ENCODE measurements around the gene IFT57.

DNA sequence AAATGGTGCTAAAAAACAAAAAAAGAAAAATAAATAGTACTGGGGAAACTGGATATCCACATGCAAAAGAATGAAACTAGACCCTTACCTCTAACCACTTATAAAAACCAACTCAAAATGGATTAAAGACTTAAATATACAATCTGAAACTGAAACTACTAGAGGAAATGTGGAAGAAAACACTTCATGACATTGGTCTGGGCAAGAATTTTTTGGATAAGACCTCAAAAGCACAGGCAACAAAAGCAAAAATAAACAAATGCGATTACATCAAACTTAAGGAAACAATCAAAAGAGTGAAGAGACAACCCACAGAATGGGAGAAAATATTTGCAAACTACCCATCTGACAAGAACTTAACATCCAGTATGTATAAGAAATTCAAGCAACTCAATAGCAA, 6.4 kb downstream of the IFT57 start:
- TF ChIP-seq CEBPB (IDR thresholded peaks at IDR 0.05) (no peak), NFIC (IDR thresholded peaks at IDR 0.05) (no peak), REST (IDR thresholded peaks at IDR 0.05; ENCODE audit: low read depth) (no peak), TAF1 (IDR thresholded peaks at IDR 0.05; ENCODE audit: low read depth) (no peak), ZBTB7A (IDR thresholded peaks at IDR 0.05; ENCODE audit: low read depth) (no peak), FOXM1 (IDR thresholded peaks at IDR 0.05; ENCODE audit: borderline replicate concordance, low read depth) (no peak), RAD21 (IDR thresholded peaks at IDR 0.05; ENCODE audit: low read depth) (no peak), CREB1 (IDR thresholded peaks at IDR 0.05; ENCODE audit: low read depth) (no peak), EP300 (IDR thresholded peaks at IDR 0.05; ENCODE audit: borderline replicate concordance) (no peak), YY1 (IDR thresholded peaks at IDR 0.05; ENCODE audit: low read depth) (no peak), TEAD4 (IDR thresholded peaks at IDR 0.05) (no peak), USF1 (IDR thresholded peaks at IDR 0.05) (no peak), MAX (IDR thresholded peaks at IDR 0.05) (no peak), EGR1 (IDR thresholded peaks at IDR 0.05) (no peak)

Measured in Ishikawa (cell line).